Right lobe of liver (tissue), 6 donors: ENCODE results near the gene DNAH14. TPM values are rescaled to one million over a fixed set of nuclear protein-coding genes. Genes with fewer than 3 reads are reported as not detected.

Experiments used
- ATAC-seq, 4 donors: fragments of 200-7000 bp; cut with Tn5 transposase; one replicate each; pipeline ENCODE4 v1.9.1; 2020; ENCODE audit warnings: mild to moderate bottlenecking in 4 of 4, moderate library complexity in 4 of 4
- DNase-seq, 3 donors: peaks; one replicate each; pipeline ENCODE4 v3.0.0-alpha.2; 2020
- H3K27ac ChIP-seq, 3 donors: fragments of 200-600 bp; one replicate each; pipeline ENCODE4 v1.8.0; 2022
- H3K27me3 ChIP-seq, 2 donors: fragments of 200-600 bp; one replicate each; pipeline ENCODE4 v1.8.0; 2022
- H3K36me3 ChIP-seq, 4 donors: fragments of 200-600 bp; sonication (generic) in 1 of 4; one replicate each; pipeline versions ENCODE4 v1.5.1 to v1.8.0; 2017 to 2022; ENCODE audit warnings: control low read depth in 1 of 4
- H3K4me1 ChIP-seq, 4 donors: fragments of 200-600 bp; sonication (generic) in 1 of 4; one replicate each; pipeline versions ENCODE4 v1.5.1 to v1.8.0; 2017 to 2022; ENCODE audit warnings: control low read depth in 1 of 4
- H3K4me3 ChIP-seq, 3 donors: fragments of 200-600 bp; one replicate each; pipeline ENCODE4 v1.8.0; 2022
- H3K9me3 ChIP-seq, 4 donors: fragments of 200-600 bp; sonication (generic) in 1 of 4; one replicate each; pipeline versions ENCODE4 v1.5.1 to v1.8.0; 2017 to 2022; ENCODE audit warnings: control low read depth in 1 of 4
- POLR2A ChIP-seq: fragments of 450-650 bp; IDR thresholded peaks from one replicate; pipeline ENCODE4 v1.6.1; 2017; ENCODE audit warnings: antibody characterized with exemption, mild to moderate bottlenecking
- WGBS: methylation state at CpG from one replicate; pipeline ENCODE4 v1.1.6; 2018; ENCODE audit warnings: low coverage, low lambda C conversion rate; ENCODE audit not compliant: insufficient coverage; ENCODE audit errors: missing lambda C conversion rate; 5-methylcytosine and 5-hydroxymethylcytosine counted together
- intact Hi-C, 2 donors: fragments of 100-400 bp; cut with DNase I; formaldehyde crosslinking; loops; one replicate each; pipeline versions ENCODE4 v1.11.2 to v1.14.1; 2022
- total RNA-seq, 6 experiments: library from RNA; depleted of rRNA in 2 of 6; stranded (reverse); fragments of >200 nt in 2 of 6; fragmentation: NEBNext Ultra II Directional in 3 of 6; extraction: Animal tissue kit (Norgen Biotek cat#: 25700) in 3 of 6; gene quantifications; one replicate each; pipeline versions ENCODE4 v1.1.0 to v1.2.4, GENCODE V29; 2016 to 2023
- TF ChIP-seq, protein P1 (sequence below), 4 donors: fragments of 200-600 bp in 3 of 4; fragments of 450-650 bp in 1 of 4; IDR thresholded peaks; one replicate each; pipeline versions ENCODE4 v1.5.1 to v1.8.0; 2016 to 2022; ENCODE audit warnings: antibody characterized with exemption in 4 of 4, mild to moderate bottlenecking in 2 of 4
- donor health status: DM: no; HTN: yes; CAD: no.
- donor health status: DM: no; HTN: no; CAD: no.
- donor health status: DM: no; HTN: no; CAD: no.
- donor health status: DM: no; HTN: yes; CAD: no.
- donor health status: DM: no; HTN: yes; CAD: no.

The DNAH14 gene
- total RNA-seq, 6 experiments from 2014 or later: 8.0 to 17.1 (median 9.7) TPM

DNA sequence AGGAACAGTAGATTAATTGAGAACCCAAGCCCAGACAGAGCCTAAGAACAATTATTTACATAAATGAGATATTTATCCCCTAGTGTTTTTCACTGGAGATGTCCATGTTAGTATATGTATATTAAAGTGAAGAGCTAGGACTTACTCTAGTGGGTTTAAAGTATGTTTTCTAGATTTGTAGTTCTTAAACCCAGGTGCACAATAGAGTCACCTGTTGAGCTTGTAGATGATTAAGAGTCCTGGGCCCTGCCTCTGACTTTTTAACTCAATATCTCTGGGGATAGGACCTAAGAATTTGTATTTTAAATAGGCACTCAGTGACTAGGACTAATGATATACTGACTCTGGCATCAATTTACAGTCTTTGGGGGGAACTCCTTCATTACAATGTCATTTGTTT is 112.8 kb downstream of the DNAH14 start:
- no peaks in the 10 kb centered on the region for H3K9me3 ChIP-seq
- no peak overlapping the region for H3K4me3 ChIP-seq
- H3K36me3 ChIP-seq: no peaks in the 10 kb centered on the region
- TF ChIP-seq, protein P1, sequence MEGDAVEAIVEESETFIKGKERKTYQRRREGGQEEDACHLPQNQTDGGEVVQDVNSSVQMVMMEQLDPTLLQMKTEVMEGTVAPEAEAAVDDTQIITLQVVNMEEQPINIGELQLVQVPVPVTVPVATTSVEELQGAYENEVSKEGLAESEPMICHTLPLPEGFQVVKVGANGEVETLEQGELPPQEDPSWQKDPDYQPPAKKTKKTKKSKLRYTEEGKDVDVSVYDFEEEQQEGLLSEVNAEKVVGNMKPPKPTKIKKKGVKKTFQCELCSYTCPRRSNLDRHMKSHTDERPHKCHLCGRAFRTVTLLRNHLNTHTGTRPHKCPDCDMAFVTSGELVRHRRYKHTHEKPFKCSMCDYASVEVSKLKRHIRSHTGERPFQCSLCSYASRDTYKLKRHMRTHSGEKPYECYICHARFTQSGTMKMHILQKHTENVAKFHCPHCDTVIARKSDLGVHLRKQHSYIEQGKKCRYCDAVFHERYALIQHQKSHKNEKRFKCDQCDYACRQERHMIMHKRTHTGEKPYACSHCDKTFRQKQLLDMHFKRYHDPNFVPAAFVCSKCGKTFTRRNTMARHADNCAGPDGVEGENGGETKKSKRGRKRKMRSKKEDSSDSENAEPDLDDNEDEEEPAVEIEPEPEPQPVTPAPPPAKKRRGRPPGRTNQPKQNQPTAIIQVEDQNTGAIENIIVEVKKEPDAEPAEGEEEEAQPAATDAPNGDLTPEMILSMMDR (IDR thresholded peaks at IDR 0.05): no peak
- TF ChIP-seq POLR2A: no peak
- ATAC-seq (no peak), DNase-seq (no peak)
- intact Hi-C loops: no loop called here
- H3K27me3 ChIP-seq: no peaks in the 10 kb centered on the region
- H3K4me1 ChIP-seq: no peaks in the 10 kb centered on the region
- H3K27ac ChIP-seq: no peak overlapping the region

DNA sequence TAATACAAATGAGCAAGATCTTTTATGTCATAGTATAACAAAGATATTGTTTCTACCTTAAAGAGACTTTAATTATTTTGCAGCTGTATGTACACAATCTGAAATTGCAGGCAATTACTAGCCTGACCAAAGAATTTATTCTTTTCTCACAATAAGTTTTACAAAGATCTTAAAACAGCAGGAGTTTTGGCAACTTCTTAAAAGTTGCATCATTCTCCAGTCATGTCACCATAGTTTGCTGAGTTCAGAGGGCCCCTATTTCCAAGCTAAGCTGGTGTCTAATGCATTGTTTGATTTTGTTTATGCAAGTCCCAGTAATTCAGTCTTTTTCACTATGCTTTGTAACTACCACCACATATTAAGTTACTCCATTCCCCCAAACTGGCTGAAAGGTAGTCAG is 114.8 kb downstream of the DNAH14 start:
- DNase-seq (no peak), ATAC-seq (peak in 1 of 4 donors; percentile 45)
- intact Hi-C loops: no loop called here
- H3K9me3 ChIP-seq: no peaks in the 10 kb centered on the region
- no peak overlapping the region for H3K27ac ChIP-seq
- no peaks in the 10 kb centered on the region for H3K27me3 ChIP-seq
- H3K4me1 ChIP-seq: no peaks in the 10 kb centered on the region
- no peak overlapping the region for H3K4me3 ChIP-seq
- H3K36me3 ChIP-seq: no peaks in the 10 kb centered on the region
- no peak for TF ChIP-seq POLR2A
- TF ChIP-seq, protein P1 (IDR thresholded peaks at IDR 0.05): no peak

DNA sequence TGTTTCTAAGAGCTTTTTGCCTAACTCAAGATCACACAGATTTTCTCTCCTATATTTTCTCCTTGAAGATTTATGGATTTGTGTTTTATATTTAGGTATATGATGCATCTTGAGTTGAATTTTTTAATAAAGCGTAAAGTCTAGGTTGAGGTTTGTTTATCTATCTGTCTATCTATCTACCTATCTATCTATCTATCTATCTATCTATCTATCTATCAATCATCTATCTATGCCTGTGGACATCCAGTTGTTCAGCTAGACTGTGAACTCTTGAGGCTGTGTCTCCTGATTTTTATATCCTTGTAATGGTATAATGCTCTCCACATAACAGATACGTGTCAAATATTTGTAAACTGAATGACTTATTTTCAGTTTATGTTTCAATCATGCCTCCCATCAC is 120.1 kb downstream of the DNAH14 start:
- TF ChIP-seq, protein P1 (IDR thresholded peaks at IDR 0.05): no peak
- no peak for TF ChIP-seq POLR2A
- H3K27ac ChIP-seq: no peak overlapping the region
- H3K36me3 ChIP-seq: no peaks in the 10 kb centered on the region
- ATAC-seq (no peak), DNase-seq (no peak)
- no peaks in the 10 kb centered on the region for H3K9me3 ChIP-seq
- no peak overlapping the region for H3K4me3 ChIP-seq
- WGBS: 87% methylated on average over 2 of the region's 2 CpGs
- H3K4me1 ChIP-seq: no peaks in the 10 kb centered on the region
- intact Hi-C loops: no loop called here
- H3K27me3 ChIP-seq: no peaks in the 10 kb centered on the region

DNA sequence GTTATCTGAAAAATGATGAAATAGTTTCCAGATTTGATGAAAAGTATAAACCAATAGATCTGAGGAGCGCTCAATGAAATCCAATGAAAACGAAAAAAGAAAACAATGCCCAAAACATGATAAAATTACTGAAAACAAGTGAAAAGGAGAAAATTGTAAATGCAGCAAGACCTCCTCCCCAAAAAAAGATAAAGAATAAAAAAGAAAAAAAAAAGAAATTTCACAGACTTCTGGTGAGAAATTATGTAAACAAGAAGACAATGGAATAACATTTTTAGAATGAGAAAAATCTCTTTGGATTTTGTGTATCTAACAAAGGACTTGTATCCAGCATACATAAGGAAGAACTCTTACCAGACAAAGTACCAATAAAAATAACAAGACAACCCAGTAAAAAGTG is 134.2 kb downstream of the DNAH14 start:
- no peaks in the 10 kb centered on the region for H3K27me3 ChIP-seq
- TF ChIP-seq, protein P1 (IDR thresholded peaks at IDR 0.05): no peak
- TF ChIP-seq POLR2A: no peak
- H3K36me3 ChIP-seq: no peaks in the 10 kb centered on the region
- no peak for DNase-seq
- H3K4me1 ChIP-seq: no peaks in the 10 kb centered on the region
- no peaks in the 10 kb centered on the region for H3K9me3 ChIP-seq
- intact Hi-C loops: no loop called here
- no peak overlapping the region for H3K27ac ChIP-seq
- no peak for ATAC-seq
- no peak overlapping the region for H3K4me3 ChIP-seq
- 87% methylated on average over 2 of the region's 2 CpGs for WGBS

DNA sequence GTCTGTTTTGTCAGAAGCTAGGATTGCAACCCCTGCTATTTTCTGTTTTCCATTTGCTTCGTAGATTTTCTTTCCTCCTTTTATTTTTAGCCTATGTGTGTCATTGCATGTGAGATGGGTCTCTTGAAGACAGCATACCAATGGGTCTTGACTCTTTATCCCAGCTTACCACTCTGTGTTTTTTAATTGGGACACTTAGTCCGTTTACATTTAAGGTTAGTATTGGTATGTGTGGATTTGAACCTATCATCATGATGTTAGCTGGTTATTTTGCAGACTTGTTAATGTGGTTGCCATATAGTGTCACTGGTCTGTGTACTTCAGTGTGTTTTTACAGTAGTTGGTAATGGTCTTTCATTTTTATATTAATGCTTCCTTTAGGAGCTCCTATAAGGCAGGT is 141.5 kb downstream of the DNAH14 start:
- no peaks in the 10 kb centered on the region for H3K9me3 ChIP-seq
- DNase-seq (no peak), ATAC-seq (no peak)
- 65% methylated on average over 2 of the region's 2 CpGs for WGBS
- TF ChIP-seq, protein P1 (IDR thresholded peaks at IDR 0.05): no peak
- TF ChIP-seq POLR2A: no peak
- H3K36me3 ChIP-seq: no peaks in the 10 kb centered on the region
- H3K4me3 ChIP-seq: no peak overlapping the region
- H3K4me1 ChIP-seq: no peaks in the 10 kb centered on the region
- no peak overlapping the region for H3K27ac ChIP-seq
- intact Hi-C loops: no loop called here
- no peaks in the 10 kb centered on the region for H3K27me3 ChIP-seq
